ENCODE data around the gene RDX.

DNA sequence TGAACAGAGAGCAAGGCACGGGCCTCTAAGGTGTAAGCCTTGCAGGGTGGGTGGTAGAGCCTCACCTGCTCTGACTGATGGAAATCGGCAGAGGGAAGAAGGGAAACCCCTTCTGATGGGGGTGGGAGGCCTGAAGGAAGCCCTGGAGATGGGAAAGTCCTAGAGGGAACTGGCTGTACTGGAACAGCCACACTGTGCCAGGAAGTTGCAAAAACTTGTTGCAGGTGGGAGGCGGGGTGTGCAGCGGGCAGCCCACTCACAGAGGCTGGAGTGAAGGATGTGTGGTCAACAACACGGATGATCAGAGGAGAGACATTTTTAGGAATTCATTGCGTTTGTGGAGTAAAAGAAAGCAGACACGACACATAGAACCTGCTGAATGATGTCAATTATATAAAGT is 112.0 kb downstream of the RDX start:
- TF ChIP-seq SRF (IDR thresholded peaks at IDR 0.05; ENCODE audit: low read depth) = no peak
- TF ChIP-seq POLR2A (IDR thresholded peaks at IDR 0.05; ENCODE audit: borderline replicate concordance, extremely low read depth, insufficient read depth, insufficient read length) = no peak
- TF ChIP-seq, protein P1, sequence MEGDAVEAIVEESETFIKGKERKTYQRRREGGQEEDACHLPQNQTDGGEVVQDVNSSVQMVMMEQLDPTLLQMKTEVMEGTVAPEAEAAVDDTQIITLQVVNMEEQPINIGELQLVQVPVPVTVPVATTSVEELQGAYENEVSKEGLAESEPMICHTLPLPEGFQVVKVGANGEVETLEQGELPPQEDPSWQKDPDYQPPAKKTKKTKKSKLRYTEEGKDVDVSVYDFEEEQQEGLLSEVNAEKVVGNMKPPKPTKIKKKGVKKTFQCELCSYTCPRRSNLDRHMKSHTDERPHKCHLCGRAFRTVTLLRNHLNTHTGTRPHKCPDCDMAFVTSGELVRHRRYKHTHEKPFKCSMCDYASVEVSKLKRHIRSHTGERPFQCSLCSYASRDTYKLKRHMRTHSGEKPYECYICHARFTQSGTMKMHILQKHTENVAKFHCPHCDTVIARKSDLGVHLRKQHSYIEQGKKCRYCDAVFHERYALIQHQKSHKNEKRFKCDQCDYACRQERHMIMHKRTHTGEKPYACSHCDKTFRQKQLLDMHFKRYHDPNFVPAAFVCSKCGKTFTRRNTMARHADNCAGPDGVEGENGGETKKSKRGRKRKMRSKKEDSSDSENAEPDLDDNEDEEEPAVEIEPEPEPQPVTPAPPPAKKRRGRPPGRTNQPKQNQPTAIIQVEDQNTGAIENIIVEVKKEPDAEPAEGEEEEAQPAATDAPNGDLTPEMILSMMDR (IDR thresholded peaks at IDR 0.05 in 2 of 3, conservative IDR thresholded peaks at IDR 0.05 in 1 of 3; ENCODE audit: borderline replicate concordance in 1 of 3, insufficient read depth in 1 of 3, low read depth in 2 of 3, low read length in 2 of 3) = no peak
- TF ChIP-seq EGR1 (IDR thresholded peaks at IDR 0.05; ENCODE audit: low read depth) = no peak
- TF ChIP-seq RAD21 (IDR thresholded peaks at IDR 0.05; ENCODE audit: low read depth) = no peak
- TF ChIP-seq CEBPB (IDR thresholded peaks at IDR 0.05; ENCODE audit: low read depth) = no peak
- TF ChIP-seq EZH2phosphoT487 (IDR thresholded peaks at IDR 0.05; ENCODE audit: borderline replicate concordance) = no peak
- TF ChIP-seq, protein P2, sequence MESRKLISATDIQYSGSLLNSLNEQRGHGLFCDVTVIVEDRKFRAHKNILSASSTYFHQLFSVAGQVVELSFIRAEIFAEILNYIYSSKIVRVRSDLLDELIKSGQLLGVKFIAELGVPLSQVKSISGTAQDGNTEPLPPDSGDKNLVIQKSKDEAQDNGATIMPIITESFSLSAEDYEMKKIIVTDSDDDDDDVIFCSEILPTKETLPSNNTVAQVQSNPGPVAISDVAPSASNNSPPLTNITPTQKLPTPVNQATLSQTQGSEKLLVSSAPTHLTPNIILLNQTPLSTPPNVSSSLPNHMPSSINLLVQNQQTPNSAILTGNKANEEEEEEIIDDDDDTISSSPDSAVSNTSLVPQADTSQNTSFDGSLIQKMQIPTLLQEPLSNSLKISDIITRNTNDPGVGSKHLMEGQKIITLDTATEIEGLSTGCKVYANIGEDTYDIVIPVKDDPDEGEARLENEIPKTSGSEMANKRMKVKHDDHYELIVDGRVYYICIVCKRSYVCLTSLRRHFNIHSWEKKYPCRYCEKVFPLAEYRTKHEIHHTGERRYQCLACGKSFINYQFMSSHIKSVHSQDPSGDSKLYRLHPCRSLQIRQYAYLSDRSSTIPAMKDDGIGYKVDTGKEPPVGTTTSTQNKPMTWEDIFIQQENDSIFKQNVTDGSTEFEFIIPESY (IDR thresholded peaks at IDR 0.05; ENCODE audit: extremely low read depth, insufficient replicate concordance, low read length) = no peak
- TF ChIP-seq EZH2 (IDR thresholded peaks at IDR 0.05) = no peak
- no peak for TF ChIP-seq JUND (IDR thresholded peaks at IDR 0.05)
- no peak for TF ChIP-seq POLR2AphosphoS5 (IDR thresholded peaks at IDR 0.05; ENCODE audit: low read depth, low read length)
- TF ChIP-seq, protein P3, sequence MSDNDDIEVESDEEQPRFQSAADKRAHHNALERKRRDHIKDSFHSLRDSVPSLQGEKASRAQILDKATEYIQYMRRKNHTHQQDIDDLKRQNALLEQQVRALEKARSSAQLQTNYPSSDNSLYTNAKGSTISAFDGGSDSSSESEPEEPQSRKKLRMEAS (IDR thresholded peaks at IDR 0.05) = no peak
